SIG-M5 treated with dmso at 0.1 percent for 504 hours (cell line): ENCODE results near the gene IFI27L1.

Source experiments
- DNase-seq: peaks from one replicate; lab custom pipeline; 2025; ENCODE audit not compliant: unreplicated experiment; lab: John Stamatoyannopoulos, UW

Gene IFI27L1

DNA sequence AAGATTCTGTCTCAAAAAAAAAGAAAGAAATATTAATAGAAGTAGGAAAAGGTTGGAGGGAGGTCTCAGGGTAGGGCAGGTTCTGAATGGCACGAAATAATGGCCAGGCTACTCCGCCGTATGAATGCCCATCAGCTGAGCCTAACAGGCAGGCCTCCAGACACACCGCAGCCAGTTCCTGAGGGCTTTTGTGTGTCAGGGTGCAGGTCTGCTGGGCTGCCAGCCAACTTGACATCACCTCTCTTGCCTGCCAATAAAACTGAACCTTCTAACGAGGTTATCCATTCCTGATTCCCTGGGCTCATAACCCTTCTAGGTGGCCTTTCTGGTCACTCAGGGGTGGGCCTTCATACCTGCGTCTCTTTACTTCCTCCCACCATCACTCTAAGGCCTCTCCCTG lies 32.4 kb downstream of the IFI27L1 start:
- DNase-seq = no peak

DNA sequence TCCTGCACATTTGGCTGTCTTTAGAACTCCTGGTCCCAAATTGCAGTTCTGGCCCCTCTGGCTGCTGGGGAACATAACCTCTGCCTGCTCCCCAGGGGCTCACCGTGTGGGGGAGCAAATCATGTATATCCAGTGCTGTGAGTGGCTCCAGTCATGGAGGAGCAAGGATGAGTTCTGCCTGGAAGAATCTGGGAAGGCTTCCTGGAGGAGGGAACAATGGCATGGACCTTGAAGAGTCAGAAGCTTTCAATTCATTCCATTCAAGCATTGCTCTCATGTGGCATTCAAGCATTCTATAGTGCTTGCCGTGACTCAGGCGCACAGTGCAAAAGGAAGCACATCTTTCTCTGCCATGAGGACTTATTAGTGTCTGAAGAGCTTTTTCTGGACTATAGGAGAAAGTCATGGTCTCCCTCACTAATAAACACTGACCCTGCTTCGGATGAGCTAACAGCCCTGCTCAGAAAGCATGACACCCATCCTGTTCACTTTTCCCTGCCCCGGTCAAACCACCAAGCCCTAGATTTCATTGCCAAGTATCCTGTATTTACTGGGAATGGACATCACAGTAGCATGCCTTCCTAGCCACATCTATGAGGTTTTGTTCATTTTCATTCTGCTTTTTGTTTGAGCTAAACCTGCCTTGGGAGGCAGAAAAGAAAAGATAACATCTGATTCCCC lies 32.9 kb downstream of the IFI27L1 start:
- DNase-seq = no peak

DNA sequence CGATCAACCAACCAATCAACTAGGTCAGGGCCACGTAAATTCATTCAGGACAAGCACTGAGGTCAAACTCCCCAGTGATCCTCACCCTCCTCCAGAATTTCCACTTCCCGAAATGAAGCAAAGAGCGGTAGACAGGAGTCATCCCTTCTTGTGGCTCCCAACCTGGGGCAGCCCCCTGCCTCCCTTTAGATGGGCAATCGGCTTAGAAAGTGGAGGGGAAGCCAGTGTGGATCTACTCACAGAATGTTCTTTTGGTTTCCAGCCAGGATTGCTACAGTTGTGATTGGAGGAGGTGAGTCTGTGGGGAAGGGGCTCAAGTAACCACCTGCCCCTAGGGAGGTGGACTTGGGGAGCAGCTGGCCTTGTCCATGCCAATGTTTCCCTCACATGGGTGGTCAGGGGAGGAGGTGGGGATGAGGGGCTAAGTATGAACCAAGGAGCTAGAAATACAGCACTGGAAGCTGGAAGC lies 33.5 kb downstream of the IFI27L1 start:
- DNase-seq = no peak

DNA sequence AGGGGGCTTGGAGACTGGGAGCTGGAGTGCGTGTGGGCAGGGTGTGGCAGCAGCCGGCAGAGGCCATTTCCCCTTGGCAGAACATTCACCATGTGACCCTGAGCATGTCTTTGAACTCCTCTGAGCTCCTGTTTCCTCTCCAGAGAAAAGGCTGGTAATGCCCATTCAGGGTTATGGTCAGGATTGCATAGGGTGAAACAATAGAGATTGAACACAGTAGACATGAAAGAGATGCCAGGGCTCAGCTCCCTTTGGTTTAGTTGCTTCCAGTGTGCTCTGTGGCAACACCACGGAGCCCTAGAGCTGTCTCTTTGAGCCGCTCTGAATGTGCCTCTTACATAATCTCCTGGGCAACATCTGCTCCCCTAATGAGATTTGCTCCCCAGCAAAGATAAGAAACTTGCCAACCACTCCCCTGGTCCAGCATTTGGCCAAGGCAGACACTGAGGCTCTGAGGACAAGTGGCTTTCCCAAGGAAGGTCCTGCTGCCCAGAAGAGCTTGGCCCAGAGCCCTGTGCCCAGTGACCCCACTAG lies 34.0 kb downstream of the IFI27L1 start:
- DNase-seq = no peak

DNA sequence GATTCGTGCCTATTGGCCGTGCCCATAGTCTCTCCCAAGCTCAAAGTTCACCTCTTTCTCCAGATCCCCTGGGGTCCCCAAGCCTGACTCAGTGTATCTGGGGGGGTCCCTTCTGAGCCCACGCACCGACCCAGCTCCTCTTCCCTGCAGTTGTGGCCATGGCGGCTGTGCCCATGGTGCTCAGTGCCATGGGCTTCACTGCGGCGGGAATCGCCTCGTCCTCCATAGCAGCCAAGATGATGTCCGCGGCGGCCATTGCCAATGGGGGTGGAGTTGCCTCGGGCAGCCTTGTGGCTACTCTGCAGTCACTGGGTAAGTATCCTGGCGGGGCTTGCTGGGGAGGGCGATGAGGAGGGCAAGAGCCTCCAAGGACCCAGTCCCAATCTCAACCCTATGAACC lies 34.5 kb downstream of the IFI27L1 start:
- DNase-seq = no peak

DNA sequence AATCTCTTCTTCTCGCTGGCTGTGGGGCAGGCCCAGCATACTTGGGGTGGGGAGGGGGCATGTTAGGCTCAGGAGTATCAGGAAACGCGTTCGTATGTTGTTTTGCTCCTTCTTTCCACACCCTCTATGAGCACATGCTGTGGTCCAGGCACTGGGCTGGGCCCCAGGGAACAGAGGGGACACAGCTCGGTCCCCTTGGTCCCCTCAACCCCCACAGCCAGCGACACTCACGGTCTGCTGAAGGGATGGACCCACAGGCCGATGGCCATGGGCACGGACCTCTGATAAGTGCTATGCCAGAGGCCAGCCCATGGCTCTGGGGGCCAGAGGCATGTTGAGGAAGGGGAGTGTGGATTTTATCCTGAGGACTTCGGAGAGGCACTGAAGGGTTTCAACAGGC lies 35.6 kb downstream of the IFI27L1 start:
- DNase-seq = no peak

DNA sequence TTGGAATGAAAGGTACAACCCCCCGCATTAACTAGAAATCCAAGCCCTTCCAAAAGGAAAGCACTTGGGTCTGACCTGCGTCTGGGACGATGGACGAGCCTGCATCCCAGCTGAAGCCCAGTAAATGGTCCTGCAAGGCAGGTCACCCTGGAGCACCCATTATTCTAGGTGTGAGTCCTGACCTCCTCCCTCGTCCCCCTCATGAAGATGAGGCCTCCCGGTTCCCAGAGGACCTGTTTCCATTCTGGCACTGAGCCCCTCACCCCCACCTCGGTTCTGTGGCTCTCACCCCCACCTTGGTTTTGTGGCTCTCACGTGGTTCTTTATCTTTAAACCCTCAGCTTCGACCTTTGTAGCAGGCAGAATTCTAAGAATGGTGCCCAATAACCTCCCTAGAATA lies 36.7 kb downstream of the IFI27L1 start:
- no peak for DNase-seq

DNA sequence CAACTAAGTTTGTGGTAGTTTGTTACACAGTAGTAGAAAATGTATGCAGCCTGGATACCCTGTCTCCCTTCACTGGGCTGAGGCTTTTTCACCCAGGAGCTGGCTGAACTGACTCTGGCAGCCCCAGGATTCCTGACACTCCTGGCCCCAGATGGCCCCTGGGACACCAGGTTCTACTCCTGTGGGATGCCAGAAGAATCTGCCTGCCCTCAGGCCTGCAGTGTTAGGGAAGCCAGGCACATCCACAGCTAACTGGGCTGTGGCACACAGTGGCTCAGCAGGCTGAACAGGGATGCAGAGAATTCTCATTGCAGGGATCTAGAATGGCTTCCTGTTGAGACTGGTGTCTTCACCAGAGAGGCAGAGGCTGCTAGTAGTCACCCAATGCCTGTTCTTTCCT lies 38.0 kb downstream of the IFI27L1 start:
- DNase-seq = no peak

DNA sequence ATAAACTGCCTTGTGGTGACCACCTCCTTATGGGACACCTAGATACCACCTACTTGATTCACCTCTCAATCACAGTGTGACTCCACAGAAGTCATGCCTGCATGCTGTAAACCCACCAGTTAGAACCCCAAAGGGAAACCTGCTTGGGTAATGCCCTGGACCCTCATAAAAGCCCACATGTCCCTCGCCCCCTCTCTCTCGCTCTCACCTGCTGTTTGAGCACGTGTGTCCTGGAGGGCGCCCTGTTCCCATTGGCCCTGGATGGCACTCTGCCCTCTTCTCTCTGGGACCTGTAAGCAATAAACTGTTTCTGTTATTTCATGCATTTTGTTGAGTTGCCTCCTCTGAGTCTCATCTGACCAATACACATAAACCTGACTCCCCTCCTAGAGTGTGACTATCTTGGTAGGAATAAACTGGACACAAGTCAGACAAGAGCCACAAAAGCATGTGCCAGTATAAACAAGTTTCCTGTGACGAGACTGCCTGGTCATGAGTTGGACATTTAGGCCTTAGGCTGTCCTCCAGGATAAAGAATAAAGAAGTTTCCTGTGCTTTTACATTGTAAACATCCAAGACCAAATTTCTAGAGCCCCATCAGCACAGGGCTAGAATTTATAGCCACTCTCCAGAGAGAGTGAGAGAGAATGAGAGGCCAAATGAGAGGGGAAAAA lies 39.7 kb downstream of the IFI27L1 start:
- no peak for DNase-seq

DNA sequence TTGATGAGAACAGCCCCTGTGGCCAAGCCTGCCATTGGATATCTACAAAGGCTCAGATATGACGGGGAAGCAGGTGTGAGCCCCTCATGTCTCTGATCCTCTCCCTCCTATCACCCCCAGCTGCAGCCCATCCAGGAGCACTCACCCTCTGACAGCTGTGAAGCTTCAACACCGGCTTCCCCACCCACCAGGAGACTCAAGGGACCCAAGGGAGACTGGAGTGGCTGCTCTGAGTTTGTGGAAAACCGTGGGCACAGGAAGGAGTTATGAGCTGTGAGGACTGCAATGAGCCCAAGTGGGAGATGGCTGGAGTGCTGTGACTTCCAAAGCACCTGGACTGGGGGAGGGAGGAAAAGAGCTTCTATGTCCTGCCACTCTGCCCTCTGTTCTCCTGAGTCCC lies 40.4 kb downstream of the IFI27L1 start:
- DNase-seq = no peak

DNA sequence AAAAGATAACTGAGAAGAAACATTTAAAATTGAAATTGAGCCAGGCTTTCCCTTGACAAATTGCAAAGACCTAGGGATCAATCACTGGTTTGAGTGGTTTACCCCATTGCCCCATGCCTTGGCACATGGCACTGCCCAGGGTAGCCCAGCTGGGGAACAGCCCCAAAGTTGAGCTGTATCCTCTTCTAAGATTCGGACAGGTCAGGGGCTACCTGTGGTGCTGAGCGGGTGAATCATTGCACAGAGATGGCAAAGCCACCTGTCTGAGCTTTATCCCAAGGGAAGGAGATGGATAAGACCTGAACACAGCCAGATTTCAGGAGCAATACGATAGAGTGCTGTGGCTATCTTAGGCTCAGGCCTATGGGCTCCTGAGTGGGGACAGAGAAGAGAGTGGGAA lies 41.3 kb downstream of the IFI27L1 start:
- no peak for DNase-seq

DNA sequence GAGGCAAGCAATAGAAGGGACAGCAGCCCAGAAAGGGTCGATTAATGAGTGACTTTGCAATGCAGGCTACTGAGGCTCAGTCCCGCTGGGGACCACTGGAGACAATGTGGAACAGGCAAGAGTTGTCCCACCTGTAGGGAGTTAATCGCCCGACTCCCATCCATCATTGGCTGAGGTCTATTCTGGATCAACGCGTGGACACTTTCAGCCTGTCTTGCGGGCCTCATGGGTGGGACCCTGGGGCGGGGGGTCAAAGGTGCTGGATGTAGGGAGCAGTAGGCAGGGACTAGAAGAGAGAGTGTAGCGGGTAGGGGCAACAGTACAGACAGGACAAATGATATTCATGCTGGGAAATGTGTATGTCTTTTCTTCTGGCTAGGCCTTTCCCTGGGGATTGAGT lies 42.2 kb downstream of the IFI27L1 start:
- no peak for DNase-seq

DNA sequence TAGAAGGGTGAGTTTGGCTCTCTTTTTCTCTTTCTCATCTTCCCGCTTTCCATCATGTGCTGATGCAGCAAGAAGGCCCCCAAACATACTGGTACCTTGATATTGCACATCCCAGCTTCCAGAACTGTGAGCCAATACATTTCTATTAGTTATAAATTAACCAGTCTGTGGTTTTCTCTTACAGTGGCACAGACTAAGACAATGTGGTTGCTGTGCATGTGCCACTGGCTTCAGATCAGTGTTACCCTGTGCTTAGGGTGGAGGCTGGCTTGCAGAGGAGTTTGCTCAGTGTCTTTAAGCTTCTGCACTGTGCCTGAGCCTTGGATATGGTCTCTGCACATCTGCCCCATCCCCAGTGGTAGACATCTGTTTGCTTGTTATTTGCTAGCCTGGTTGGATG lies 42.8 kb downstream of the IFI27L1 start:
- no peak for DNase-seq

DNA sequence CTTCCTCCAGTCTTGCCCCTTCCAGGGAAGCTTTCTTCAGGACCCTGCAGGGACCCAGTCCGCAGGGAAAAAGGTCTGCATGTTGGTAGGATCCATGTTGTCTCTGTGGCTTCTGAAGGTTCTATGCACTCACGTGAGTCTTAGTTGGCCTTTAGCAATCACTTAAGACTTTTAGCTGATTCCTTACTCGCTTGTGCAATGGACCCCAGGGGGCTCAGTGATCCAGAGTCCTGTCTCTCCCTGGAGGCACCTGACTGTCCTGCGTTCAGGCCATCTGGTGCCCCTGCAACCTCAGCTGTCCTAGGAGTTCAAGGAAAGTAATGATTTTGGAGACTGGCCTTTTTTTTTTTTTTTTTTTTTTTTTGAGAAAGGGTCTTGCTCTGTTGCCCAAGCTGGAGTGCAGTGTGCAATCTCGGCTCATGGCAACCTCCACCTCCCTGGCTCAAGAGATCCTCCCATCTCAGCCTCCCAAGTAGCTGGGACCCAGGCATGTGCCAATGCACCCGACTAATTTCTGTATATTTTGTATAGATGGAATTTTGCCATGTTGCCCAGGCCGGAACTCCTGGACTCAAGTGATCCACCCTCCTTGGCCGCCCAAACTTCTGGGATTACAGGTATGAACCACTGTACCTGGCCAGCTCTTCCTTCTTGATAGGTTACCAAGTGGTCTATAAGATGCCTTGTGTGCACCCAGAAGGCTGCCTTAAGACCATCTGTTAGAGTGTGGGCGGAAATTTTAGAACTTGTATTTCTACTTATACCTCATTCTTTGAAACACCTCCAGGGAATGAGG lies 43.7 kb downstream of the IFI27L1 start:
- DNase-seq = no peak

DNA sequence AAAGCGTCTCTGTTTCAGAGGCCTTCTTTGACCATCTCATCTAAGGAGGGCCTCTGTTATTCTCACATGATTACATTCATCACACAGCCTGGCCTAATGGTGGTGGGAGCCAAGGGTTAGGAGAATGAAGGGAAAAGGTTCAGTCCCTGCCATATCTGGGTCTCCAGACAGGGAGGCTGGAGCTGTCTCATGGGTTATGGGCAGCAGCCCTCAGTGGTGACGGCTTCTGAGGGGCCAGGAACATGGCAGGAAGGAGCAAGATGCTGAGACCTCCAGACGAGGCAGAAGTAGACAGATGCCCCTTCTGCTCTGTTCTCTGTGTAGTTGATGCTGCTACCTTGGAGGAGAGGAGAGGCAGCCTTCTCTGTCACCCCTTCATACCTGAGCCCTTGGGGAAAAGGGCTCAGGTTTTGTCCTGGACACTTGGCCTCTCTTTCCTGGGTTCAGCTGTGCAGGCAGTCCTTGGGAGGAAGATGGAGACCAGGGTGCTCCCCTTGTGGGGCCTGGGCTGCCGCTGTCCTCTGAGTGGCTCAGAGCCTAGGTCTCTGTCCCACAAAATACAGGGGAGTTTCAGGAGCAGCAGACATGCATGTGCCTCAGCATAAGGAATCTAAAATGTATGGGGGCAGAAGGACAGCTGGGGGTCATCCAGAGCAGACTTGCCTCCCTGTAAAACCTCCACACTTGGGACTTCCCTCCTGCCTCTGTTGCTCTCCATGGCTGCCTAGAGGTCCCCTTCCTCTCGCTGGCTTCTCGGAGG lies 44.7 kb downstream of the IFI27L1 start:
- no peak for DNase-seq

DNA sequence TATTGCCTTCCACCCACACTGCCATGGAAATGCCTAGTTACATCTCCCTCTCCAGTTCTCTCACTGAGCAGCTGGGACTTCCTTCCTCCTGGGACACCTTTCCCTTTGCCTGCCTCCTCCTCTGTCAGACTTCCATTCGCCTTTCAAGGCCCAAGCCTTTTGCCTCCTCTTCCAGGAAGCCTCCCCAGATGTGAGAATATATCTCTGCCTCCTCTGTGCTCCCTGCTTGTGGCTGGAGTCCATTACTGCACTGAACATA lies 45.2 kb downstream of the IFI27L1 start:
- no peak for DNase-seq

DNA sequence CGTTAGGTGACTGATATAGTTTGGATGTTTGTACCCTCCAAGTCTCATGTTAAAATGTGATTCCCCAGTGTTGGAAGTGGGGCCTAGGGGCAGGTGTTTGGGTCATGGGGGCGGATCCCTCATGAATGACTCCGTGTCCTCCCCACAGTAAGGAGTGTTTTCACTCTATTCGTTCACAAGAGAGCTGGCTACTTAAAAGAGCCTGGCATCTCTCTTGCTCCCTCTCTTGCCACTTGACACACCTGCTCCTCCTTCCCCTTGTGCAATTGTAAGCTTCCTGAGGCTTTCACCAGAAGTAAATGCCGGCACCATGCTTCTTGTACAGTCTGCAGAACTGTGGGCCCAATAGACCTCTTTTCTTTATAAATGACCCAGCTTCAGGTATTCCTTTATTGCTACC lies 45.7 kb downstream of the IFI27L1 start:
- DNase-seq = no peak

DNA sequence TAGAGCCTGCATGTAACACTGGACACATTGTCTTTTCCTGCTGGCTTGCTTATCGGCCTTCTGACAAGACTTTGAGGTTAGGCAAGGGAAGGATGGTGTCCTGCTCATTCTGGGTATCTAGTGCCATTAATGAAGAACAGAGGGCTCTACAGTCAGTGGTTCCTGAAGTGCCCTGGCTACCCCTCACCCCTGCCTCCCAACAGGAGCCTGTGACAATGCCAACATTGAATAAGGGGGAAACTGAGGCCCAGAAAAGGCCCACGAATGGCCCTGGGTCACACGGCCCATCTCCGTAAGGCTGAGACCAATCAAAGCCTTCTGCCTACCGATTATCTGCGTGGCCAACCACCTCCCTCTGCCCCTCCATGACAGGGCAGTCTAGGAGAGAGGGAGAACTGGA lies 46.2 kb downstream of the IFI27L1 start:
- no peak for DNase-seq

DNA sequence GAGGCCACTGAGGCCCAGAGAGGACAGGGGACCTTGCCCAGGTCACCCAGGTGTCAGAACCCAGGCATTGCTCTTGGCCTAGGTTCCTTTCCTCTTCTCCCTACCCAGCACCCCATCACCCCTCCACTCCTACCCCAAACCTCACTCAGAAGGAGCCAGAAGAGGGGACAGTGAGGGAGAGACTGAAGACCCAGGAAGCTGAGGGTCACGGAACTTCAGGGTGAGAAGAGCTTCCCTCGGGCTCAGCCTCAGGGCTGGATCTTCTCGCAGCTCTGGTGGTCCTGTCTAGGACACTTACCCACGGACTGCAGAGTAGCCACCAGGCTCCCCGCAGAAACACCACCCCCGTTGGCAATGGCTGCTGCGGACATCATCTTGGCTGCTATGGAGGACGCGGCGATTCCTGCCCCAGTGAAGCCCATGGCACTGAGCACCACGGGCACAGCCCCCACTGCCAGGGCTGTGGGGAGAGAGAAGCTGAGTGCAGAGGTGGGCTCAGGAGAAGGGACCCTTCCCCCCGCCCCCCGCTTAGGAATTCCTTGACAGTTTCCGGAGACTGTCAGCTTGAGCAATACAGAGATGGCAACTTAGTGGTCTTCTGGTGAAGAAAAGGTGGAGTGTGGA lies 47.2 kb downstream of the IFI27L1 start:
- DNase-seq = no peak

DNA sequence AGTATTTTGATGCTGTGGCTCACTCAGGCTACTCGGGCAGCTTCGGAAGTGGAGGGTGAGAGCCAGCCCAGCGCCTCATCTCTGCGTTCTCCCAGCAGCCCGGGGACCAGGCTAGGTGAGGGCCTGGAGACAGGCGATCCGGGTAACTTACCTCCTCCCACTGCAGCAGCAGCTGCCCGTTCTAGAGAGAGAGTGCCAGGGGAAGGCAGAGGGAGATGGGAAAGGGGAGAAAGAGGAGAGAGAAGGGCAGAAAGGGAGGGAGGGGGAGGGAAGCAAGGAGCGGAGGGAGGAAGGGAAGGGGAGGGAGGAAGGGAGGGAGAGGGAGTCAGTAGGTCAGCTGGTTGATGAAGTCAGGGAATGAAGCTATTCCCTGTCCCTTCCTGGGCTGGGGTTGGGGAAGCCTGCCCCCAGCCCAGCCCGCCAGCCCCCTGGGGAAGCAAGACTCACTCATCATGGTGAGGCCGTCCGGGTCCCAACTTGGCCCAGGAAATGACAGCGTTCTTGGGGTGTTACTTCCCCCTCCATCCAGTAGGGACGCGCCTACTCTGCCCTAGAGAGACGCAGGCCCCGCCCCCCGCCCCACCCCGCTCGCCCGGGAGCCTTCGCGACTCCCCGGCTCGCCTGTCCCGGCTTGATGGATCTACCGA lies 48.1 kb downstream of the IFI27L1 start, which contains the start of gene IFI27L2:
IFI27L2 (minus strand) TSS at position 494 of the 647 bp plus-strand sequence; CDS start at position 454, 40 bp downstream.
- DNase-seq = peak; percentile 79
